Activated T-cell treated with anti-CD3 and anti-CD28 coated beads for 24 hours (primary cell): Measurements from ENCODE around the gene TCF3.

Experiments used
- DNase-seq: peaks from one replicate; pipeline ENCODE4 v3.0.0-alpha.2; 2020; ENCODE audit warnings: low read depth

The TCF3 gene

DNA sequence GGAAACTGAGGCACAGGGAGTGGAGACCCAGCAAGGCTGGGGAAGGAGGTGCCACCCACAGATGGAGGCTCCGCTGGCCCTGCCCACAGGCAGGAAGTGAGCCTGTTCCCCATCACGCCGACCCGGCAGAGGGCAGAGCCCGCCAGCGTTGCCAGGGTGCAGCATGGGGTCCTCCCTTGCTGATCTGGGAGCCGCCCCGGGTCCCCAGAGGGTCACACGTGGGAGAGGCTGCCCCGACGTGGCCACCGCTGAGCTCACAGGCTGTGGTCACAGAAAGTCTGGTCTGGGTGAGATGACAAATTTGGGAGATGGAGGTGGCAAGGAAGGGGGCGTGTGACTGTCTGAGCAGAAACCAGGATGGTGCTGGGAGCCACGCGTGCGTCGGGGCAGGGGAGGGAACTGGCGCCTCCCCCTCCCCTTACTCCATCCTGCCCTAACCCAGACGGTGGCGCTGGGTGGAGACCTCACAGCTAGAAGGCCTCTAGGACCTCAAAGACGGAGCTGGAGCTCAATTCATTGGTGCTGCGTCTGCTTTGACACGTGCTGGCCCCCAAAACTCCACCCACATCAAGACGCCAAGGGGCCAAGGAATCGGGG is 92.0 kb downstream of the TCF3 start:
- DNase-seq, result no peak
